ENCODE measurements around the gene TRIAP1.

The TRIAP1 gene

DNA sequence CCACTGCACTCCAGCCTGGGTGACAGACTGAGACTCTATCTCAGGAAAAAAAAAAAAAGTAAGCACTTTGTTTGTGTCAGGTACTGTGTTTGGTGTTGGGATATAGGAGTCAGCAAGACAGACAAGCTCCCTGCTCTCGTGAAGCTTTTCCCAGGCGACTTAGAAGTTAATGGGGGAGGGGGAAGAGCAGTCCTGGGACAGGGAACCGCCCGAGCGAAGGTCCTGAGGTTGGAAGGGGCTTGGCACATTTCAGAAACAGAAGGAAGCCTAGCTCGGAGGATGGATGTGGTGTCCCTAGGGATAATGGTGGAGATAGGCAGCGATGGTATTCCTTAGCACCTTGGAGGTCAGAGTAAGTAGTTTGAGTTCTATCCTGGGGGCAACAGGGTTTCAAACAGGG lies 16.8 kb downstream of the TRIAP1 start:
- DNase-seq (ENCODE audit: low read depth): no peak

DNA sequence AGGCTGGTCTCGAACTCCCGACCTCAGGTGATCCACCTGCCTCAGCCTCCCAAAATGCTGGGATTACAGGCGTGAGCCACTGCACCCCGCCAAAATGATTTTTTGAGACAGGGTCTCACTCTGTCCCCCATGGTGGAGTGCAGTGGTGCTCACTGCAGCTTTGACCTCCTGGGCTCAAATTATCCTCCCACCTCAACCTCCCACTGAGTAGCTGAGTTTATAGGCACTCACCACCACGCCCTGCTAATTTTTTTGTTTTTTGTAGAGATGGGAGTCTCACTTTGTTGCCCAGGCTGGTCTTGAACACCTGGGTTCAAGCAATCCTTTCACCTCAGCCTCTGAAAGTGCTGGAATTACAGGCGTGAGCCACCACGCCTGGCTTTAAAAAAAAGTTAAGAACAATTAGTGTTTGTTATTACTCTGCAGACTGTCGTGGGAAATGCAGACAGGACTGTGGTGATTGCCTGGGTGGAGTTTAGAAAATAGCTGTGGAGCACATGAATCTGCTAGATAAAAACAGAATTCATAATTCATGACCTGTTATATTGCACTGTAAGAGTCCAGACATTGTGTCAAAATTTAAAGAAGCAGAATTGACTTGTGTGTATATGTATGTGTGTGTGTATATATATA lies 17.5 kb downstream of the TRIAP1 start:
- no peak for DNase-seq (ENCODE audit: low read depth)

DNA sequence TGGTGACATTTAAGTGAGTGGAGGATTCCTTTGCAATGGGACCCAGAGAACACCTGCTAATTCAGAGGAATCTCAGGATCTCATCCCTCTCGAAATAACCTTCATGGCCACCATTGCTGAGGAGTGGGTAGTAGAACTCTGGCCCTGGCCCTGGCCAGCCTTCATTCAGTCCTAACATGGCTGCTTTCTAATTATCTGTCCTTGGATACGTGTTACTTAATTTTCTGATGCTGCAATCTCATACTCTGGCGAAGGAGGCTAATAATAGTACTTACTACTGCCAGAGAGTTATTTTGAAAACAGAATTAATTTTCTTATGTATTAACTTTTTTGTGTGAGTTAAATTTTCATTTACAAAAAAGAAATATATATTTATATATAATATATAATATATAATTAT lies 20.4 kb downstream of the TRIAP1 start:
- no peak for DNase-seq (ENCODE audit: low read depth)

DNA sequence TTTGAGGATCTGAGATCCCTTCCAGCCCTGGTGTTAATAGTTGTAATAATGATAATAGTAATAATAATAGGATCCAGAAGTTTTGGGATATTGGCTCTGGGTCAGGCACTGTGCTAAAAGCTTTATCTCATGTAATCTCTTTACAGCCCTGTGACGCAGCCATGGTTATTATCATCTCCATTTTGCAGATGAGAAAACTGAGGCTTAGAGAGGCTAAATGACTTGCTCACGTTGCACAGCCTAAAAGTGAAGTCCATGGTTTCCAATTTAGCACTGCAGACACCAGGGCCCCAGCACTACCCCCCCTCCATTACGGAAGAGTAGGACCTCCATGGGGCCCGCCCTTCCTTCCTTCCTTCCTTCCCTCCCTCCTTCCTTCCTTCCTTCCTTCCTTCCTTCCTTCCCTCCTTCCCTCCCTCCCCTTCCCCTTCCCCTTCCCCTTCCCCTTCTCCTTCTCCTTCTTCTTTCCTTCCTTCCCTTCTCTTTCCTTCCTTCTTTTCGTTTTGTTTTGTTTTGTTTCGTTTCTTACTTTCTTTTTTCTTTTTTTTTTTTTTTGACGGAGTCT lies 23.2 kb downstream of the TRIAP1 start:
- no peak for DNase-seq (ENCODE audit: low read depth)

DNA sequence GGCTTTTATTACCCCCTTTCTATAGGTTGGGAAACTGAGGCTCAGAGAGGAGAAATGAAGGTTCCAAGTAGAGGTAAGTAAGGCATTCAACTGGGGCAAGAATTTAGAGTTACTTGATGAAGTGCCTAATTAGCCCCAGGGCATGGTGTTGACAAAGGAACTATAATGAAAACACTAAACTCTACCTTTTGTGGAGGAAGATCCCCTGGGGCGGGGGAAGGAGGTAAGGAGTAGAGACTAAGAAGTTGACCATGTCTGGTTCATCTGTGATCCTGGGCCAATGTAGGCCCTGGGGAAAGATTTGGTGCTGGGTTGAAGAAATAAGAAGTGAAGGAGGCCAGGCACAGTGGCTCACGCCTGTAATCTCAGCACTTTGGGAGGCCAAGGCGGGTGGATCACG lies 24.5 kb downstream of the TRIAP1 start:
- no peak for DNase-seq (ENCODE audit: low read depth)

DNA sequence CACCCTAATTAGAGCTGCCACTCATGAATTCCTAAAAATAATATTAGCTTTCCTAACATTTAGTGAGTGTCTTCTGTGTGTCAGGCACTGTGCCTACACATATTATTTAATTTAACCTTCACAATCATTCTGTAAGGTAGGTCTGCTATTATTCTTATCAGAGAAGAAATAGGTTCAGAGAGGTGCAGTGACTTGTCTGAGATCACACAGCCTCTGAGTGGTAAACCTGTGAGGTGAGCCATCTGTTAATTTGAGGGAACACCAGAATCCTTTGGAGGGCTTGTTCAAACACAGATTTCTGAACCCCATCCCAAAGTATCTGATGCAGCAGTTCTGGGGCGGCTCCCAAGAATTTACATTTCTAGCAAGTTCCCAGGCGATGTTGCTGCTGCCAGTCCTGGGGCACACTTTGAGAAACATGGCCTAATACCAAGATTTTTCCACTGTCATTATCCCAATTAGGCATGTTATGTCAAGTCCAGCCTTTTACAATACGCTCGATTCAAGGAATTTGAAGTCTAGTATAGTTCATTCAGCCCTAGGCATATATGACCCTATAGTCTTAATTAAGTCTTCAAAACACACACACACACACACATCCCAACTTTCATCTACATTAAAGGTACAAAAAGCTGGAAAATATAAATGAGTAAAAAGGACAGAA lies 28.1 kb downstream of the TRIAP1 start:
- no peak for DNase-seq (ENCODE audit: low read depth)

DNA sequence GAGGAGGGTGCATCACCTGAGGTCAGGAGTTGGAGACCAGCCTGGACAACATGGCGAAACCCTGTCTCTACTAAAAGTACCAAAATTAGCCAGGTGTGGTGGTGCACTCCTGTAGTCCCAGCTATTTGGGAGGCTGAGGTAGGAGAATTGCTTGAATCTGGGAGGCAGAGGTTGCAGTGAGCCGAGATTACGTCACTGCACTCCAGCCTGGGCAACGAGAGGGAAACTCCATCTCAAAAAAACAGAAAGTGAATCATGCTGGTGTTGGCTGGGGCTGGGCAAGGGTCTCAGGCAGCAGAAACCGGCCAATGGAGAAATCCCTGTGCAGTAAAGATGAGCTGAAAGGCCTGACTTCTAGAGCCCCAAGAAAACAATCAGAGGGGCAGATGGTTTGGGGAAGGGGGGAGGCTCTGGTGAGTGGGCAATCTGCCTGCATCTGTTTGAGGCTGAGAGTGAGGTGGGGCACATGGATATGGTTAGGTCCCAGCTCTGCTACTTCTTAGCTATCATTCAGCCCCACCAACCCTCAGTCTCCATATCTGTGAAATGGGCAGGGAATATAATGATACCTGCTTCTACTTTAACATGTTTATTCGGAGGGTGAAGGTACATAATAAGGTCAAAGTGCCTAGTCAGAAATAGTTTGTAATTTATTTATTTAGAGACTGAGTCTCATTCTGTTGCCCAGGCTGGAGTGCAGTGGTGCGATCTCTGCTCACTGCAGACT lies 29.5 kb downstream of the TRIAP1 start:
- DNase-seq (ENCODE audit: low read depth): no peak

DNA sequence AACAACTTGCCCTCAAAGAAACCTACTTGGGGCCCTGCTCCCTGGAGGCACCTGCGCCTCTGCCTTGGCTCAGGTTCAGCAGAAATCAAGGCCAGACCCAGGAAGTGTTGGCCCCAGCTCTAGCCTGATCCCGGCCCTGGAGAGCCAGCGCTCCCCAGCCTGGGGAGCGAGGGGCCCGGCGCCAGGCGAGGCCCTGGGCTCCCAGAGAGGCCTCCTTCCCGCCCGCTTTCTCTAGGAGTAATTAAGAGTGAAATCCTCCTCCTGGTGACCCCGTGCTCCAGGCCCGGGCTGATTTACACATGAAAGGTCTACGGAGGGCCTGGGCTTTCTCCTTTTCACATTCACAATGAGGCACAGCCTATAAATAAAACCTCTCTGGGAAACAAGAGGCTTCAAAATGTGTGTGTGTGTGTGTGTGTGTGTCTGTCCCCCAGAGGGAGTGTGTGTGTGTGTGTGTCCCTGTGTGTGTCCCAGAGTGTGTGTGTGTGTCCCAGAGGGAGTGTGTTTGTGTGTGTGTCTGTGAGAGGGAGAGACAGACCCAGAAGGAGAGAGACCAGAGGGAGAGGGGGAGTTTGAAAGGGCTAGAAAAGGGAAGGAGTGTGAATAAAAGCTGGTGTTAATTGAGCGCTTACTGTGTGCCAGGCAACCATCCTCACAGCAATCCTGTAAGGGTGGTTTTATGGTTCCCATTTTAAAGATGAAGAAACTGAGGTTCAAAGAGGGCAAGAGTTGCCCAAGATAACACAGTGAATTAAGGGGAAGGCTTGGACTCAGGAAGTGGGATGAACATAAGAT lies 32.1 kb downstream of the TRIAP1 start:
- DNase-seq (ENCODE audit: low read depth): no peak

DNA sequence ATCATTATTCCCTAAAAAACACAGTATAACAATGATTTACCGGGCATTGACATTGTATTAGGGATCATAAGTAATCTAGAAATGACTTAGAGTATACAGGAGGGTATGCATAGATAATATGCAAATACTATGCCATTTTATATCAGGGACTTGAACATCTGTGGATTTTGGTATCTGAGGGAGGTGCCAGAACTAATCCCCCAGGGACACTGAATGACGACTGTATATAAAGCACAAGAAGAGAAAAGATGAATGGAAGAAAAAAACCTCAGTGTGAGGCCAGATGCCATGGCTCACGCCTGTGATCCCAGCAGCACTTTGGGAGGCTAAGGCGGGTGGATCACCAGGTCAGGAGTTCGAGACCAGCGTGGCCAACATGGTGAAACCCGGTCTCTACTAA lies 33.8 kb downstream of the TRIAP1 start:
- no peak for DNase-seq (ENCODE audit: low read depth)

DNA sequence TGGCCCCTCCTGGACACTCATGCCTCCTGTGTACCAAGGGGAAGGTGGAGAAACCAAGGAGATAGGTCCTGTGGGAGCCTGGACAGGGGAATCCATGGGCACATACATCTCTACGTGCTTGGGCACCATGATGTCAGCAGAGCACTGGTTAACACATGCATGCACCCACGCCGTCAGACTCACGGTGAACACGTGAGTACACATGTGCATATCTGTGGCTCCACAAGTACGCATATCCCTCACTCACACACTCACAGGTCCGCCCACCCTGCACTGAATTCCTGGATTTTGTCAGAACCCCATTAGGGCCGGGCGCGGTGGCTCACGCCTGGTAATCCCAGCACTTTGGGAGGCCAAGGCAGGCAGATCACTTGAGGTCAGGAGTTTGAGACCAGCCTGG lies 37.4 kb downstream of the TRIAP1 start:
- DNase-seq (ENCODE audit: low read depth): no peak

DNA sequence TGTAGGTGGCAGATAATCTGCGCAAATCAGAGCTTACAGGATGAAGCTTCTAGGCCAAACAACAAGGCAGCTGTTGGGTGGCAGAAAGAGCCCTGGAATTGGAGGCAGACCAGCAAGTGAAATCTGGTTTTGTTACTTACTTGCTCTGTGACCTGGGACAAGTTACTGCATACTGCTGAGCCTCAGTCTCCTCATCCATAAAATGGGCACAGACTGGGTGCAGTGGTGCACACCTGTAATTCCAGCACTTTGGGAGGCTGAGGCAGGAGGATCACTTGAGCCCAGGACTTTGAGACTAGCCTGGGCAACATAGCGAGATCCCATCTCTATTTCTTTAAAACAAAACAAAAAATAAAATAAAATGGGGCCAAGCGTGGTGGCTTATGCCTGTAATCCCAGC lies 39.6 kb downstream of the TRIAP1 start:
- no peak for DNase-seq (ENCODE audit: low read depth)

DNA sequence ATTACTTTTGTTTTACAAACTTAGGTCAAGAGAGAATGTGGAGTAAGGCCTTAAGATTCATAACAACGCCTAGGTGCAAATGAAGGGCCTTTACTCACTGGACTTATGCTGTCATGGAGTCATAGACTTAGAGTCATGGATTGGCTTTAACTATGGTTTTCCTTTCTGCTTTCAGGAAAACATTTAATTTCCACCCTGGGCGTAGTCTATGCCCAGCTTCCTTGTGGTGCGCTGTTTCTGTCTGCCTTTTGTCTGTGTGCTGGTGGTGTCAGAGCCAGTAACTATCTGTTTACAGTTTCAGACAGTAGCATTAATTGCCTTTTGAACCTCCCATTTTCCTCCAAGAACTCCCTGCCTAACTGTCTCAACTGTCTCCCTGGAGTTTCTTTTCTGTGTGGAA lies 40.1 kb downstream of the TRIAP1 start:
- DNase-seq (ENCODE audit: low read depth): no peak

DNA sequence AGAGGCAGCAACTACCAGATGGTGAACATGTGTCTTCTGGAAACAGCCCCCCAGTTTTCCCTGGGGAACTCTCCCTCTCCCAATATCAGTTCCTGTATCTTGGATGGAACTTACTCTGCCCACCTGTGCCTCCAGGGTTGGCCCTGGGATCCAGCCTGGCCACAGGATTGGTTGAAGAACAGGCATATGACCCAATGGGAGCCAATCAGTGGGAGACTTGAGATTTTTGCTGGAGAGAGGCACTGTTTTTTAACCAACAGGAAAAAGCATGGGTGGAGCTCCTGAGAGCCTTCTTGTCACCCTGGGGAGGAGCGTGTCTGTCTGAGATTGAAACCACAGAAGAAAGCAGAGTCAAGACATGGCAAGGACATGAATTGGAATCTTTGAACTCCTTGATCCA lies 41.9 kb downstream of the TRIAP1 start:
- no peak for DNase-seq (ENCODE audit: low read depth)

DNA sequence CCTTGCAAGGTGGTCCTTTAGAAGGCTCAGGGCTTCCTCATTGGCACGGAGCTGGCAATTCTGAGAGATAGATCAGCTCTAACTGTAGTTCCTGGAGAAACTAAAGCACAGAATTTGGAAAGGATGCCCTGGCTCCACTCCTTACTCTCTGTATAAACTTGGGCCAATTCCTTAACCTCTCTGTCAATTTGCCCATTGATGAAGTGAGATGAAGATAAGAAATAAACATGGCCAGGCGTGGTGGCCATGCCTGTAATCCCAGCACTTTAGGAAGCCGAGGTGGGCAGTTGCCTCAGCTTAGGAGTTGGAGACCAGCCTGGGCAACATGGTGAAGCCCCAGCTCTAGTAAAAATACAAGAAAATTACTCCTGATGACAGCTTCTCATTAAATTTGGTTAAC lies 42.3 kb downstream of the TRIAP1 start:
- DNase-seq (ENCODE audit: low read depth): no peak

DNA sequence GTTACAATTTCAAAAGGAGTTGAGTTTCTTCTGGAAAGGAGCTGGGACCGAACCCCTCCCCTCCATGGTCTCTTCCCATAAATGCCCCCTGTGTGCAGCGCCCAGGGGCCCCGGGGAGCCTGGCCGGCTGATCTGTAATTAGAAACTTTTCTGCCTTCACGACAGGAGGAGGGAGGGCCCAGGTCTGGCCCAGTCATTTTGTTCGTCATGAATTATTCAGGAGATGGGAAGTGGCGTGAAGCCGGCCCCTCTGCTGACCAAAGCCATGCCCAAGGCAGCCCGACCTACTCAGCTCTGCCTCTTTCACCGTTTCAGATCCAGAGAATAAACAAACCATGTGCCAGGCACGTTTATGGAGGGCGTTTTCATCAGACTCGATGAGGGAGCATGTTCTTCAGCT lies 44.0 kb downstream of the TRIAP1 start:
- no peak for DNase-seq (ENCODE audit: low read depth)

DNA sequence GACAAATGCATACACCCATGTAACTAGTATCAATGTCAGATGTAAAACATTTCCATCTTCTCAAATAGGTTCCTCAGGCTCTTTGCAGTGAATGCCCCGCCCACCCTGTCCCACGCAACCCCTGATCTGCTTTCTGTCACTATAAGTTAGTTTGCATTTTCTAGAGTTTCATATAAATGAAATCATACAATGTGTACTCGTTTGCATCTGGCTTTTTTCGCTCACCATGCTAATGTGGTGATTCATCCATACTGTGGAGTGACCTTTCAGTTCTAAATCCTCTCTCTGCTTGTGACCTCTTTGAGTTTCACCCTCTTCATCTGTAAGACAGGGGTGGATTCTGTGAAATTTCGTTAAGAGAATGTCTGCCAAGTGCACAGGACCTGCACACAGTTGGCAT lies 46.7 kb downstream of the TRIAP1 start:
- DNase-seq (ENCODE audit: low read depth): no peak

DNA sequence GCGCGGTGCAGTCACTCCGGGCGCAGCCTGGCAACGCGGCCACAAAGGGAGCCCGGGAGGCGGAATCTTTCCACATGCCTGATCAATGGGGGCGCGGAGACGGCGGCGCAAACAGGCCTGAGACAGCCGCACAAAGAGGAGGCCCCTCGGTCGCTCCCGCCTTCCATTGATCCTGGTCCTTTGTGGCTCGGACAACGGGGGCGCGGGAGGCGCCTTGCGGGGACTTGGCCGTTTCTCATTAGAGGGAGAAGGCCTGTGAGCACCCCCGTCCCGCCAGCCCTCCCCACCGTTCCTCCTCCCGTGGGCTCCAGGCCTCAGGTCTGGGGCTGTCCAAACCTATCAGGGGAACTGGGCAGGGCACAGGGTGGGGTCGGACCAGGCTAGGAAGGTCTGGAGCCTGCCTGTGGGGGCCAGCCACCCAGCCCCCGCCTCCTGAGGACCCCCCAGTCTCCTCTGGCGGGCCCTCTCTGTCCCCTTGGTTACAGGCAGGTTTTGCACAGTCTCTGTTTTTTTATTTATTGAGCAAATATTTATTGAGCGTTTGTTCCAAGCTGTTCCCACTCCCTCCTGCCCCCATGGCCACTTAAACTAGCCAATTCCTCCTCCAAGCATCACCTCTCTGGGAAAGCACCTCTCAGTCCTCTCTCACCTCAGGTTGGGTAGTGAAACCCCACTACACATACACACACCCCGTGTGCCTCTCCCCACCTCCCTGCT lies 48.2 kb downstream of the TRIAP1 start:
- DNase-seq (ENCODE audit: low read depth): no peak

DNA sequence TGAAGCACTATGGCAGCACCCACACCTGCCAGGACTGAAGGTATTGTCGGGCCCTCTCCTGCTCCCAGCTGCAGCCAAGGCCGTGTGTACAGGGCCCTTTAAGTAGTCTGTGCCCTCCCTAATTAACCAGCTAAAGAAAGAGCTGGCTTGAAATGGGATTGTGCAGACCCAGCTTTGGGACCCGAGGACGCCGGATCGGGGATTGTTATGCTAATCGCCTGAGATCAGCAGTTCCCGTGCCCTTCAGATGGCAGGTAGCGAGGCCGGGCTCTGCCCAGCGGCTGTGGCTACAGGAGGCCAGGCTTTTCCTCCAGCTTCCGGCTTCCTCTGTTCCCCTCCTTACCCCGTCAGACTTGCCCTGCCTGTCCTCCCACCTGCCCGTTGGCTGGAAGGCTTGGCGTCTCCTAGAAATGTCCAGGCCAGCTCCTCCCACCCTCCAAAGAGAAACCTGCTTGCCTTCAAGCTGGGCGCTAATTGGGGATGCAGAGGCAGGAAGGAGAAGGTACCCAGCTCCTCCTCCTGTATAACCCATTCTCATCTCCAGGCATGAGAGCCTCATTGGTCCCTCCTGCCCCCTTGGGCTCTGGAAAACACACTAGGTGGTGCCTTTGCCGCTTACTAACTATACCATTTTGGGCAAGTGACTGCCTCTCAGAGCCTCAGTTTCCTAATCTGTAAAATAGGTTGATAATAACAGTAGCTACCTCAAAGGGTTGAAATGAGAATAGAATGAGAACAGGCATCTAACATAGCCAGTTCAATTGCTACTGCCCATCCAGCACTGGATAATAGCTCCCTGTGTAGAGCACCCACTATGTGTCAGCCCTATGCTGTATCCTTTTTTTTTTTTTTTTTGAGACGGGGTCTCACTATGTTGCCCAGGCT lies 51.5 kb downstream of the TRIAP1 start:
- DNase-seq (ENCODE audit: low read depth): no peak
